HG02840 (cell line): ENCODE data around the gene BNIP1.

ENCODE experiments used
- ATAC-seq: cut with Tn5 transposase; IDR thresholded peaks from one replicate; pipeline ENCODE4 v1.9.1; 2021; ENCODE audit warnings: mild to moderate bottlenecking, moderate library complexity, moderate number of reproducible peaks; ENCODE audit not compliant: unreplicated experiment, low FRiP score

Gene BNIP1

GRCh38 chr5:173163219-173163618 lies 18.9 kb downstream of the BNIP1 start:
- no peak for ATAC-seq

- no peak for ATAC-seq
These were observed 21.1 kb downstream of the BNIP1 start for GRCh38 chr5:173165177-173166016.

- ATAC-seq, result no peak
These were observed 27.8 kb downstream of the BNIP1 start for GRCh38 chr5:173172166-173172565.

- no peak for ATAC-seq
These were observed 31.2 kb downstream of the BNIP1 start for GRCh38 chr5:173175523-173175922.

GRCh38 chr5:173178369-173178910 lies 34.1 kb downstream of the BNIP1 start:
- no peak for ATAC-seq

GRCh38 chr5:173180331-173180730 lies 36.0 kb downstream of the BNIP1 start:
- no peak for ATAC-seq

- no peak for ATAC-seq
These were observed 42.9 kb downstream of the BNIP1 start for GRCh38 chr5:173187054-173187743.

GRCh38 chr5:173188280-173188679 lies 43.9 kb downstream of the BNIP1 start:
- no peak for ATAC-seq

- no peak for ATAC-seq
These were observed 46.7 kb downstream of the BNIP1 start for GRCh38 chr5:173191015-173191414.

- no peak for ATAC-seq
These were observed 47.2 kb downstream of the BNIP1 start for GRCh38 chr5:173191561-173191960.

GRCh38 chr5:173192561-173192960 lies 48.2 kb downstream of the BNIP1 start:
- ATAC-seq, result no peak

GRCh38 chr5:173196133-173196952 lies 52.0 kb downstream of the BNIP1 start:
- no peak for ATAC-seq

GRCh38 chr5:173197375-173197891 lies 53.1 kb downstream of the BNIP1 start:
- ATAC-seq, result no peak

- no peak for ATAC-seq
These were observed 53.7 kb downstream of the BNIP1 start for GRCh38 chr5:173198049-173198448.

- no peak for ATAC-seq
These were observed 56.0 kb downstream of the BNIP1 start for GRCh38 chr5:173200356-173200755.

- ATAC-seq, result no peak
These were observed 57.4 kb downstream of the BNIP1 start for GRCh38 chr5:173201636-173202265.

GRCh38 chr5:173202266-173202875 lies 58.0 kb downstream of the BNIP1 start:
- ATAC-seq, result no peak

GRCh38 chr5:173204185-173204979 lies 60.1 kb downstream of the BNIP1 start:
- no peak for ATAC-seq

GRCh38 chr5:173205916-173206315 lies 61.6 kb downstream of the BNIP1 start:
- ATAC-seq, result no peak
